Muscle of leg (tissue), 11 donors: ENCODE data around the gene ATF4. TPM values are rescaled to one million over a fixed set of nuclear protein-coding genes. Genes with fewer than 3 reads are reported as not detected.
A peak's percentile ranks its signal among the peaks of the same experiment; 100 is the strongest.

Source experiments
- DNase-seq: peaks from one replicate; pipeline ENCODE4 v3.0.0; 2013
- H3K27ac ChIP-seq: one replicate; pipeline ENCODE4 v1.5.1; 2013; ENCODE audit warnings: mild to moderate bottlenecking, low read length, control low read depth
- H3K27me3 ChIP-seq: one replicate; pipeline ENCODE4 v1.6.1; 2013; ENCODE audit warnings: low read length; ENCODE audit not compliant: control insufficient read depth, insufficient read depth
- H3K36me3 ChIP-seq: one replicate; pipeline ENCODE4 v1.6.1; 2013; ENCODE audit warnings: low read length; ENCODE audit not compliant: control insufficient read depth, insufficient read depth
- H3K4me1 ChIP-seq: one replicate; pipeline ENCODE4 v1.6.1; 2013; ENCODE audit warnings: low read length; ENCODE audit not compliant: control insufficient read depth, insufficient read depth
- H3K4me3 ChIP-seq: one replicate; pipeline ENCODE4 v1.5.1; 2013; ENCODE audit warnings: low read length, control low read depth
- H3K9me3 ChIP-seq: replicated peaks from 2 replicates; pipeline ENCODE4 v1.6.1; 2013; ENCODE audit warnings: low read depth, low read length; ENCODE audit not compliant: control insufficient read depth
- WGBS: methylation state at CpG from one replicate; pipeline ENCODE4 v1.1.5; 2013; ENCODE audit warnings: missing lambda C conversion rate; ENCODE audit not compliant: insufficient coverage; 5-methylcytosine and 5-hydroxymethylcytosine counted together
- polyA plus RNA-seq, 8 donors: library from polyadenylated mRNA; unstranded; fragments of 120-200 nt; gene quantifications; one replicate each; pipeline versions ENCODE4 v1.2.1 to v1.2.3, GENCODE V29; 2013; ENCODE audit warnings: inconsistent platforms in 1 of 8, low replicate concordance in 1 of 8; ENCODE audit not compliant: insufficient read length in 8 of 8, insufficient read depth in 1 of 8
- total RNA-seq: library from RNA; stranded (reverse); fragments of 120-200 nt; gene quantifications from one replicate; pipeline ENCODE4 v1.2.4, GENCODE V29; 2013

The ATF4 gene
- total and polyA plus RNA-seq, 9 donors: 306 to 403 (median 315) TPM

DNA sequence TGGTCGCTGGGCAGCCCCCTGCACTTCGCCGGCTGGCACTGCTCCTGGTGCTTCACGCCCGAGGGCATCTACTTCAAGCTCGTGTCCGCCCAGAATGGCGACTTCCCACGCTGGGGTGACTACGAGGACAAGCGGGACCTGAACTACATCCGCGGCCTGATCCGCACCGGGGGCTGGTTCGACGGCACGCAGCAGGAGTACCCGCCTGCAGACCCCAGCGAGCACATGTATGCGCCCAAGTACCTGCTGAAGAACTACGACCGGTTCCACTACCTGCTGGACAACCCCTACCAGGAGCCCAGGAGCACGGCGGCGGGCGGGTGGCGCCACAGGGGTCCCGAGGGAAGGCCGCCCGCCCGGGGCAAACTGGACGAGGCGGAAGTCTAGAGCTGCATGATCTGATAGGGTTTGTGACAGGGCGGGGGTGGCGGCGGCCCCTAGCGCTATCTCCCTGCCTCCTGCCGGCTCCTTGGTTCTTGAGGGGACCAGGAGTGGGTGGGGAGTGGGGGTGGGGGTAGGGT, 31.7 kb upstream of the ATF4 start:
- H3K4me3 ChIP-seq: no peak overlapping the region
- H3K27ac ChIP-seq: no peak overlapping the region
- WGBS: 98% methylated on average over 21 of the region's 39 CpGs
- H3K4me1 ChIP-seq: peaks cover 14% of the 10 kb centered on the region
- no peak for DNase-seq
- no peaks in the 10 kb centered on the region for H3K27me3 ChIP-seq
- H3K36me3 ChIP-seq: no peaks in the 10 kb centered on the region
- H3K9me3 ChIP-seq: no peaks in the 10 kb centered on the region

DNA sequence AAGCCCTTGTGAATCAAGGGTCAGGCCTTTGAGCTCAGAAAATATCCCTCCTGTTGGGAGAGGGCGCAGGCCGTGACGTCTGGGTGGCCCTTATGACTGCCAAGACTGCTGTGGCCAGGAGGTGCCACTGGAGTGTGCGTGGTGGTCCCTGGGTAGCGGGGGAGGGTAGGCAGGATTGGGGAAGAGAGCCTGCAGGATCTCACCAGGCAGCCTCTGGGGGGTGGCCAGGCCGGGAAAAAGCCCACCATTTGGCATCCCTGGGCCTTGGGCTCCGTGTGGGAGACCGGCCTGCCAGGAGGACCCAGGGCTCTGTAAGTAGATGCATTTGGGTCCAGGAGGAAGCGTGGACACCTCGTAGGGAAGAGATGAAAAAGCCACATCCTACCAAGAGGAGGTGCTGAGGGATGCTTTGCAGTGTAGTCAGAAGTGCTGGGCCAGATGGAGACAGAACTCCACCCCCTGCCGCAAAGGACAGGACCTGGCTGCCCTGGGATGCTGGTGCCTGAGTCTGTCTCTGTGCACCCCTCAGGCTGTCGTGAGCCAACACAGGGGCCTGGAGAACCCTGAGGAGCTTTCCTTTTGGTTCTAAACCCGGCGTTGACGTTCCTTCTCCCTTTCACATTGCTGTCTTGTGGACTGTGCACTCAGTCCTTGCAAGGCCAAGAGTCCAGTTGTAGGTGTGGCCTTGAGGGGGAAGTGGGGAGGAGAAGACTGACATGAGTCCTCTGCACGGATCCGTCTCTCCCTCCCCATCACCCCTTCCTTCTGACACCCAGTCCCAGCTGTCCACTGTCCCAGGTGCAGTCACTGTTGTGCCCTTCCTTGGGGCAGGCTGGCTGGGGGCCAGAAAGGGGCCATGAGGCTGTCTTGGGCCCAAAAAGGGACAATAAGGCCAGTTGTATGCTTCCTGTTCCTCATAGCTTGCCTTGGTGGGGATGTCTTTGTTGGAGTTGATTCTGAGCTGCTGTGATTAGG, 31.0 kb upstream of the ATF4 start:
- WGBS: 82% methylated on average over 9 of the region's 17 CpGs
- H3K27me3 ChIP-seq: no peaks in the 10 kb centered on the region
- no peak for DNase-seq
- H3K9me3 ChIP-seq: no peaks in the 10 kb centered on the region
- no peak overlapping the region for H3K27ac ChIP-seq
- H3K36me3 ChIP-seq: no peaks in the 10 kb centered on the region
- no peak overlapping the region for H3K4me3 ChIP-seq
- peaks cover 14% of the 10 kb centered on the region for H3K4me1 ChIP-seq

DNA sequence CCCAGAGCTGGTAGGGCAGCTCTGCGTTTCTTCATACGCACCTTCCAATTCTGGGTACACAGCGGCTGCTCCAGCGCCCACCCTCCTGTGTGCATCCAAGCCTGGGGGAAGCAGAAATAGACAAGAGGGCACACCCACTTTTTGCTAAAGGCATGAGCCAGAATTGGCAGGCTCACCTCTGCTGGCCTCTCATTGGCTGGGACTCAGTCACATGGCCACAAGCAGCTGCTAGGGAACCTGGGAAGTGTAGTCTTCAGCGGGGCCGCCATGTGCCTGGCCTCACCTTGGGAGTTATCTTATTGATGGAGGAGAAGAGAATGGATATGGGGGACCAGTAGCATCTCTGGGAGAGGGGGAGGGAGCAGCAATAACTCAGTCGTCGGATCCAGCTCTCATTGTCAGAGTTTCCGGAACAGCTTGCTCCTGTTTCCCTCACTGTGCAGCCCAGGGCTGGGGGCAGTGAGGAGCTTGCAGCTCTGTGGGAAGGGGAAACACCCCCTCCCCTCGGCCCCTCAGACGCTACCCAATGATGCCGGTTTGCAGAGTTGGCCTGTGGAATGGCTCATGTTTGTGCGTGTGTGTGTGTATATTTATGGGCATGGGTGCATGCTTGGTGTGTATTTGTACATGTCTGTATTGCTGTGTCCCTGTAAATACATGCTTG, 30.1 kb upstream of the ATF4 start:
- H3K4me1 ChIP-seq: peaks cover 14% of the 10 kb centered on the region
- H3K27ac ChIP-seq: no peak overlapping the region
- no peaks in the 10 kb centered on the region for H3K36me3 ChIP-seq
- H3K4me3 ChIP-seq: no peak overlapping the region
- WGBS: 32% methylated on average over 11 of the region's 13 CpGs
- peak; percentile 88 for DNase-seq
- H3K27me3 ChIP-seq: no peaks in the 10 kb centered on the region
- H3K9me3 ChIP-seq: no peaks in the 10 kb centered on the region

DNA sequence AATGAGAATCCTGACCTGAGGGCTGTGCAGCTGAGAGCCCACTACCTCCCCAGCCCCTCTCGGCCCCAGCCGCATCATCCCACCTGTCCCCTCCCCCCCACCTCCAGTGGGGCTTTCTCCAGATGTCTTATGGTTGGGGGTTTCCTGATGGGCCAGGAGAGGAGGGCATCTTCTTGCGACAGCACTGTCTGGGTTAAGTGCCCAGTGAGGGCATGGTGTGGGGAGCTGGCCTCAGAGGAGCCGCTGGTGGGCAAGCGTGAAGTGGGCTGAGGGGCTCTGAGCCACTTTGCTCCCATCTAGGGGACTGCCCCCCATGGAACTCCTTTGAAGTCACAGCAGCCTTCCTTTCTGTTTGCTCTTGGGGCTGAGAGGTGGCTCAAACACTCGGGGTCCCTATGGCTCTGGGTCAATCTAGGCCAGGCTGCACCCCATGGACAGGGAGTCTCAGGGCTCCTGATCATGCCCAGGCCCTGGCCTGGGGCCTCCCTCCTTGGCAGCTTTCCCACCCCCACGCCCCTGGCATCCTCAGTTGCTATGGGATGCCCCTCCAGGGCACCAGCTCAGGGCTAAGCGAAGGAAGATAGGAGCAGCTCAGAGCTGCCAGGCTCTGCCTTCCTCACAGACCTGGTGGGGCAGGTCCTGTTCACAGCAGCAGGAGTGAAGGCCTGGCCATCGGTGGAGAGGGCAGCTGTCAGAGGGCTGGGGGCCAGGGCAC, 29.2 kb upstream of the ATF4 start:
- no peaks in the 10 kb centered on the region for H3K27me3 ChIP-seq
- WGBS: 88% methylated on average over 3 of the region's 9 CpGs
- H3K9me3 ChIP-seq: no peaks in the 10 kb centered on the region
- no peak for DNase-seq
- H3K36me3 ChIP-seq: no peaks in the 10 kb centered on the region
- no peak overlapping the region for H3K4me3 ChIP-seq
- H3K4me1 ChIP-seq: peaks cover 14% of the 10 kb centered on the region
- H3K27ac ChIP-seq: no peak overlapping the region

DNA sequence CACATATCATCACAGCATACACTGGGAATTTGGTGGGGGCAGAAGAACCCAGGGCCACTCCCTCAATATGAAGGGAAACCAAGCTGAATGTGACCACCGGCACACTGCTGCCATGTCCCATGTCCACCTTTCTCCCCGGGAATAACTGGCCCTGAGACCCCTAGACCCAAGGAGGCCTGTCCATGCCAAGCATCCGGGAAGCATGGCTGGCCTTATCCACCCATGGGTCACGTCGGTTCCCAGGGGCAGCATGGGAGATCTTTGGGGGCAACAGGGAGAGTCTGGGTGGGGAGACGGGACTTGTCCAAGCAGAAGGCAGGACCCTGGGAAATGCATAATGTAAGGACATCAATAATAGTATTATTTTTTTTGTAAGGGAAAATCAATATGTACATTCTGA, 28.7 kb upstream of the ATF4 start:
- Histone ChIP-seq H3K36me3 (no peaks in the 10 kb centered on the region), H3K4me3 (no peak overlapping the region), H3K4me1 (peaks cover 14% of the 10 kb centered on the region), H3K27ac (no peak overlapping the region), H3K9me3 (no peaks in the 10 kb centered on the region), H3K27me3 (no peaks in the 10 kb centered on the region)
- DNase-seq: no peak
- WGBS: 69% methylated on average over 4 of the region's 6 CpGs

DNA sequence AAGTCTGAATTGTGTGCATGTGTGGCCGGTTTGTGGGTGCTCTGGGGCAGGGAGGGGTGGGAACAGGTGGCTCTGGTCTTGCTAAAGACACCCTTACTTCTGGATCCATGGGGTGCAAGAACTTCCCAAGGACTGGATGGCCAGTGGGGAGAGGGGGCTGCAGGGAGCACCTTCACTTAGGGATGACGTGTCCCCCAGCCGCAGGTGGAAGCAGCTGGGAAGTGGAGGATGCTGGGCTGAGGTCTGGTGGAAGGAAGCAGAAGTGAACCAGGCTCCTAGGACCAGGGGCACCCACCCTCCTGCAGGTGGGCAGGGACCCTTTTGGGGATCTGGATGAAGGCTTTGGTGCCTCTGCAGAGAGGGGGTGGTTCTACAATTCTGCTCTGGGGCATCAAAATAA, 28.2 kb upstream of the ATF4 start:
- Histone ChIP-seq H3K36me3 (no peaks in the 10 kb centered on the region), H3K4me1 (peaks cover 9% of the 10 kb centered on the region), H3K9me3 (no peaks in the 10 kb centered on the region), H3K4me3 (no peak overlapping the region), H3K27ac (no peak overlapping the region), H3K27me3 (no peaks in the 10 kb centered on the region)
- WGBS: 100% methylated on average over 2 of the region's 3 CpGs
- DNase-seq: no peak

DNA sequence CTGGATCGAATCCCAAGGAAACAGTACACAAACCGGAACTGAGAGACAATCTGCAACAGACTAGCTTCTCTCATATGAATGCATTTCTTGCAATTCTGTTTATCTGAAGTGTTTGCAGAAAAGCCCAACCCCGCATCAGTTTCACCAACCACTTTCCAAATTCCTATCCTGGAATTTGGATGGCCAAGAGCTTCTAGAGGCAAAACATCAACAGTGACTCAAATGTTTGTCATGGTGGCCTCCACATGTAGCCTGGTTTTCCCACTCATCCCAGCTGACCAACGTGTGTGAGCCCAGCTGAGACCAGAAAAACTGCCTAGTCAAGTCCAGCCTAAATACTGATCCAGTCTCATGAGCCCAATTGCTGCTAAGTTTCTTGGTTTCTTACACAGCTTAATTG, 26.6 kb upstream of the ATF4 start:
- WGBS: 49% methylated on average over 3 of the region's 4 CpGs
- no peak for DNase-seq
- Histone ChIP-seq H3K4me1 (peaks cover 8% of the 10 kb centered on the region), H3K27me3 (no peaks in the 10 kb centered on the region), H3K4me3 (no peak overlapping the region), H3K27ac (no peak overlapping the region), H3K9me3 (no peaks in the 10 kb centered on the region), H3K36me3 (no peaks in the 10 kb centered on the region)

DNA sequence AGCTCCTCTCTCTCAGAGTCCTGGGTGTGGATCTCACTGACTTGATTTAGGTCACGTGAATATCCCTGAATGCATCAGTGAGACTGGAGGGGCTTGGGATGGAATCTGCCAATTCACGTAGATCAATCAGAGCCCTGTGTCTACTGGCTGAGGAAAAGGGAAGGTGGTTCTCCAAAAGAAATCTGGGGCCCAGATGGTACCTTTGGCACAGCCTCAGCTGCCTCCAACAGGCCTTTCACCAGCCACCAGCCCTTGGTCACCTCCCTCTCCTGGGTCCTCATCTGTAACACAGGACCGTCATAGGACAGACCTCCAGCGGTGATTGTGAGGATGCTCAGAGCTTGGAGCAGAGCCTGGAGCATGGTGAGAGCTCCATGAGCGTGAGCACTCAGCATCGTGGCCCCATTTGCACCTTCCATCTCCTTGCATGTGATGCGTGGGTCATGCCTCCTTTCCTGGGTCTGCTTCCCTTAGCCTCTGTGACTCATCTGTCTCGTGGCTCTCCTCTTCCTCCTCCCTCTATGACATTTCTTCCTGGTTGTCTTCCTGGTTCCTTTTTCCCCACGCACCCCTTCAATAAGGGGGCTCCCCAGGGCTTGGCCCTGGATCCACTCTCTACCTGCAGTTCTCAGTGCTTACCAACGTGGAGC, 25.8 kb upstream of the ATF4 start:
- WGBS: 70% methylated on average over 9 of the region's 10 CpGs
- Histone ChIP-seq H3K36me3 (no peaks in the 10 kb centered on the region), H3K4me1 (peaks cover 8% of the 10 kb centered on the region), H3K27ac (no peak overlapping the region), H3K27me3 (no peaks in the 10 kb centered on the region), H3K4me3 (no peak overlapping the region), H3K9me3 (no peaks in the 10 kb centered on the region)
- no peak for DNase-seq

DNA sequence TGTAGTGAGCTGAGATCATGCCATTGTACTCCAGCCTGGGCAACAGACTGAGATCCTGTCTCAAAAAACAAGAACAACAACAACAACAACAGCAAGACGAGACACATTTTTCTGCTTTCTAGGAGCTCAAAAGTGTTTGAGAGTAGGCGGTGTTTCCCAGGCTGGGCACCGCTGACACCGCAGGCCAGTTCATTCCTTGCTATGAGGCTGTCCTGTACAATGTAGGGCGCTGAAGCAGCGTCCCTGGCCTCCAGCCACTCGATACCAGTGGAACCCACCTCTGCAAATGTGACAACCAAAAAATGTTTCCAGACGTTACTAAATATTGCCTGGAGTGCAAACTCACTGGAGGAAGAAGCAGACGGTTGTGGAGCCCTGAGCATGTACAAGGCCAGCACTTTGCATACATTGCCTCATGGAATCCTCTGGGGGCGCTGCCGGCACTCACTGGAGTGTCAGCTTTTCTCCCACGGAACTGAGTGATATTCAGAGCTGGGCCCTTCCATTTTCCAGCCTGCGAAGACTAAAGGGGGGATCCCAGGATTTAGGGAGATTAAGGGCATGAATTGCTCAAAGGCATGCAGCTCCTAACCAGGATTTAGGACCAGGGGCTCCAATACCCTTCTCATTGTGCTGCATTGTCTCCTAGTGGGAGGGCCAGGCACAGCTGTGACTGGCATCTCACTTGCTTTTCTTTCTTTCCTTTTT, 24.1 kb upstream of the ATF4 start:
- no peaks in the 10 kb centered on the region for H3K36me3 ChIP-seq
- no peak overlapping the region for H3K27ac ChIP-seq
- peaks cover 4% of the 10 kb centered on the region for H3K4me1 ChIP-seq
- WGBS: 42% methylated on average over 12 of the region's 13 CpGs
- no peaks in the 10 kb centered on the region for H3K27me3 ChIP-seq
- no peak overlapping the region for H3K4me3 ChIP-seq
- no peaks in the 10 kb centered on the region for H3K9me3 ChIP-seq
- peak; percentile 84 for DNase-seq
